Measurements from ENCODE around the gene STAG2.
A peak's percentile ranks its signal among the peaks of the same experiment; 100 is the strongest.
"Not testable (repeated sequence)": the region's sequence is repeated elsewhere in the genome, so short reads cannot be mapped to it uniquely, and the experiment has no call there.

STAG2 gene

GRCh38 chrX:124132437-124132836 lies 170.9 kb downstream of the STAG2 start:
- H3K27ac ChIP-seq (ENCODE audit: extremely low read depth, low read depth, low read length); H3K9me3 ChIP-seq (ENCODE audit: control insufficient read depth, insufficient read depth, low read depth, low read length); H3K36me3 ChIP-seq (ENCODE audit: control insufficient read depth in 2 of 2, insufficient read depth in 1 of 2, low read length in 2 of 2); H3K4me1 ChIP-seq (ENCODE audit: control insufficient read depth, insufficient read depth, low read length); H3K4me3 ChIP-seq (ENCODE audit: low read depth, low read length); POLR2A ChIA-PET; CTCF ChIA-PET: not testable (repeated sequence)
- TF ChIP-seq PRDM1 (tag by site-specific recombination; IDR thresholded peaks at IDR 0.05): peak; percentile 90

GRCh38 chrX:124145749-124146148 lies 184.2 kb downstream of the STAG2 start:
- H3K4me1 ChIP-seq (ENCODE audit: control insufficient read depth, insufficient read depth, low read length): no peaks in the 10 kb centered on the region
- no peaks in the 10 kb centered on the region for H3K9me3 ChIP-seq (ENCODE audit: control insufficient read depth, insufficient read depth, low read depth, low read length)
- TF ChIP-seq PRDM2 (tag by site-specific recombination; IDR thresholded peaks at IDR 0.05; ENCODE audit: borderline replicate concordance) (no peak), SETDB1 (IDR thresholded peaks at IDR 0.05; ENCODE audit: insufficient read length, low read length) (peak; percentile 74)
- POLR2A ChIA-PET: no interaction called here
- no peak overlapping the region for H3K4me3 ChIP-seq (ENCODE audit: low read depth, low read length)
- H3K27ac ChIP-seq (ENCODE audit: extremely low read depth, low read depth, low read length): no peak overlapping the region
- CTCF ChIA-PET: no interaction called here
- H3K36me3 ChIP-seq (ENCODE audit: control insufficient read depth in 2 of 2, insufficient read depth in 1 of 2, low read length in 2 of 2): no peaks in the 10 kb centered on the region

GRCh38 chrX:124151195-124151594 lies 189.7 kb downstream of the STAG2 start:
- no peaks in the 10 kb centered on the region for H3K36me3 ChIP-seq (ENCODE audit: control insufficient read depth in 2 of 2, insufficient read depth in 1 of 2, low read length in 2 of 2)
- no peak overlapping the region for H3K4me3 ChIP-seq (ENCODE audit: low read depth, low read length)
- CTCF ChIA-PET: interaction anchor here (0.7 to 1.6 kb wide), 2 partner anchors 16 to 60 kb away, joined by 4 to 6 read pairs; no protein-coding TSS in a partner anchor
- no peaks in the 10 kb centered on the region for H3K9me3 ChIP-seq (ENCODE audit: control insufficient read depth, insufficient read depth, low read depth, low read length)
- no peak overlapping the region for H3K27ac ChIP-seq (ENCODE audit: extremely low read depth, low read depth, low read length)
- H3K4me1 ChIP-seq (ENCODE audit: control insufficient read depth, insufficient read depth, low read length): no peaks in the 10 kb centered on the region
- POLR2A ChIA-PET: no interaction called here
- TF ChIP-seq ZBTB49 (tag by site-specific recombination; IDR thresholded peaks at IDR 0.05; ENCODE audit: low read depth) (no peak), ZNF202 (tag by site-specific recombination; IDR thresholded peaks at IDR 0.05; ENCODE audit: borderline replicate concordance) (no peak), ZNF449 (tag by site-specific recombination; IDR thresholded peaks at IDR 0.05) (no peak), ZNF629 (tag by site-specific recombination; IDR thresholded peaks at IDR 0.05) (no peak), WT1 (tag by site-specific recombination; IDR thresholded peaks at IDR 0.05) (no peak), ZNF549 (tag by site-specific recombination; IDR thresholded peaks at IDR 0.05) (no peak), ZNF426 (tag by site-specific recombination; IDR thresholded peaks at IDR 0.05) (no peak), ZNF292 (tag by site-specific recombination; IDR thresholded peaks at IDR 0.05; ENCODE audit: borderline replicate concordance, low read depth) (no peak), ZNF48 (tag by site-specific recombination; IDR thresholded peaks at IDR 0.05) (no peak), SP7 (tag by site-specific recombination; IDR thresholded peaks at IDR 0.05) (no peak), ZNF692 (tag by site-specific recombination; IDR thresholded peaks at IDR 0.05) (no peak), ZNF423 (tag by site-specific recombination; IDR thresholded peaks at IDR 0.05) (no peak), ZEB2 (tag by site-specific recombination; IDR thresholded peaks at IDR 0.05) (no peak), YY2 (tag by site-specific recombination; IDR thresholded peaks at IDR 0.05) (no peak), KLF16 (tag by site-specific recombination; IDR thresholded peaks at IDR 0.05) (no peak), FEZF1 (tag by site-specific recombination; IDR thresholded peaks at IDR 0.05) (no peak), ZNF174 (tag by site-specific recombination; IDR thresholded peaks at IDR 0.05) (no peak)

Data from HEK293 (cell line).